Astrocyte (in vitro differentiated cells and primary cell): Measurements from ENCODE around the gene OR2T12. TPM values are rescaled to one million over a fixed set of nuclear protein-coding genes. Genes with fewer than 3 reads are reported as not detected.

Source experiments
- DNase-seq: peaks from one replicate; pipeline ENCODE4 v3.0.0-alpha.2; 2010; ENCODE audit warnings: low read depth
- FAIRE-seq: peaks from 2 replicates; lab custom pipeline; 2011; peaks lifted over from hg19 to GRCh38; lab: Jason Lieb, UNC
- H2AFZ ChIP-seq: 2 replicates; pipeline ENCODE4 v1.6.0; 2012; ENCODE audit warnings: low read depth, low read length, inconsistent platforms
- H3K27ac ChIP-seq: 2 replicates; pipeline ENCODE4 v1.5.1; 2011; ENCODE audit warnings: low read depth, low read length, inconsistent platforms
- H3K27me3 ChIP-seq: 2 replicates; pipeline ENCODE4 v1.6.0; 2011; ENCODE audit warnings: low read length, inconsistent platforms; ENCODE audit not compliant: insufficient read depth
- H3K36me3 ChIP-seq: 2 replicates; pipeline ENCODE4 v1.5.1; 2011; ENCODE audit warnings: low read length, inconsistent platforms; ENCODE audit not compliant: insufficient read depth
- H3K4me1 ChIP-seq: 2 replicates; pipeline ENCODE4 v1.5.1; 2011; ENCODE audit warnings: low read length, inconsistent platforms; ENCODE audit not compliant: insufficient read depth
- H3K4me2 ChIP-seq: 2 replicates; pipeline ENCODE4 v1.6.0; 2012; ENCODE audit warnings: low read length, inconsistent platforms
- H3K4me3 ChIP-seq: 2 replicates; pipeline ENCODE4 v1.5.1; 2011; ENCODE audit warnings: low read depth, mild to moderate bottlenecking, low read length, inconsistent platforms; ENCODE audit not compliant: insufficient read depth
- H3K79me2 ChIP-seq: 2 replicates; pipeline ENCODE4 v1.6.0; 2012; ENCODE audit warnings: mild to moderate bottlenecking, low read length, inconsistent platforms; ENCODE audit not compliant: insufficient read depth
- H3K9ac ChIP-seq: 2 replicates; pipeline ENCODE4 v1.6.0; 2012; ENCODE audit warnings: mild to moderate bottlenecking, low read length, inconsistent platforms
- H3K9me3 ChIP-seq: 2 replicates; pipeline ENCODE4 v1.5.1; 2012; ENCODE audit warnings: low read depth, mild to moderate bottlenecking, low read length, inconsistent platforms; ENCODE audit not compliant: insufficient read depth
- H4K20me1 ChIP-seq: 2 replicates; pipeline ENCODE4 v1.6.0; 2012; ENCODE audit warnings: low read length, inconsistent platforms; ENCODE audit not compliant: insufficient read depth
- H3K27ac Mint-ChIP-seq: one replicate; pipeline ENCODE4 v1.8.0; 2021; ENCODE audit warnings: mild to moderate bottlenecking, mixed read lengths; ENCODE audit not compliant: unreplicated experiment
- H3K27me3 Mint-ChIP-seq: one replicate; pipeline ENCODE4 v1.8.0; 2021; ENCODE audit warnings: low read depth, mixed read lengths; ENCODE audit not compliant: unreplicated experiment
- H3K36me3 Mint-ChIP-seq: one replicate; pipeline ENCODE4 v1.8.0; 2021; ENCODE audit warnings: low read depth, mixed read lengths; ENCODE audit not compliant: unreplicated experiment
- H3K4me1 Mint-ChIP-seq: one replicate; pipeline ENCODE4 v1.8.0; 2021; ENCODE audit warnings: low read depth, mixed read lengths; ENCODE audit not compliant: unreplicated experiment
- H3K4me3 Mint-ChIP-seq: one replicate; pipeline ENCODE4 v1.8.0; 2021; ENCODE audit warnings: mild to moderate bottlenecking, moderate library complexity, mixed read lengths; ENCODE audit not compliant: unreplicated experiment
- H3K9me3 Mint-ChIP-seq: one replicate; pipeline ENCODE4 v1.8.0; 2021; ENCODE audit warnings: mild to moderate bottlenecking, mixed read lengths; ENCODE audit not compliant: unreplicated experiment
- EZH2 ChIP-seq: IDR thresholded peaks from 2 replicates; pipeline ENCODE4 v1.6.1; 2012; ENCODE audit warnings: mild to moderate bottlenecking, low read length, inconsistent platforms; ENCODE audit not compliant: insufficient read depth
- total RNA-seq: library from RNA; stranded (reverse); gene quantifications from 2 replicates; pipeline ENCODE4 v1.2.1, GENCODE V29; 2021
- TF ChIP-seq, protein P1 (sequence below): IDR thresholded peaks from 2 replicates; pipeline ENCODE4 v1.5.1; 2011; ENCODE audit warnings: low read depth, mild to moderate bottlenecking, inconsistent platforms, low read length, moderate library complexity; ENCODE audit not compliant: insufficient read depth

Gene OR2T12
- total RNA-seq, 1 donor from 2014 or later: not detected

DNA sequence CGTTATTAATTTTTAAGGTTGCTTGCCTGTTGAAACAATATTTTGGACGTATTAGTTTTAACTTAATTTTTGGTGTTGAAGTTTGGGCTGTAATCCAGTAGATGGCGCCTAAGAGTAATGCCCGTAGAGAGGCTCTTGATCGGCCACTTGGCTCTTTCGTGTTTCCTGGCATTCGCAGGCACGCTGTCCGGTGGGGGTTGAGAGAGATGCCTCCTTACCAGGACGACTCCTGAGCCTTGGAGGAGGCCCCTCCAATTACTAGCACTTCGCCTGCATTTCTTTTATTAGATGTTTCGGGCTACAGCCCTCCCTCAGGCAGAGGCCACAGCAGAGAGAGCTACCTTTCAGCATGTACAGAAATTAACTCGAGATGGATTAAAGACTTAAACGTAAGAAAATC, 60.0 kb downstream of the OR2T12 start:
- no peak overlapping the region for H3K9ac ChIP-seq
- Mint-ChIP-seq H3K9me3 (peaks cover 6% of the 10 kb centered on the region), H3K36me3 (no peaks in the 10 kb centered on the region)

More for the DNA sequence above, 60.0 kb downstream of the OR2T12 start:
- Histone ChIP-seq H3K4me3 (no peak overlapping the region), H3K4me1 (no peaks in the 10 kb centered on the region), H3K27ac (no peak overlapping the region), H2AFZ (no peak overlapping the region), H3K79me2 (no peaks in the 10 kb centered on the region), H3K36me3 (no peaks in the 10 kb centered on the region), H3K9me3 (no peaks in the 10 kb centered on the region), H4K20me1 (no peaks in the 10 kb centered on the region), H3K4me2 (no peak overlapping the region), H3K27me3 (no peaks in the 10 kb centered on the region)
- no peak for DNase-seq
- TF ChIP-seq EZH2: no peak
- TF ChIP-seq, protein P1, sequence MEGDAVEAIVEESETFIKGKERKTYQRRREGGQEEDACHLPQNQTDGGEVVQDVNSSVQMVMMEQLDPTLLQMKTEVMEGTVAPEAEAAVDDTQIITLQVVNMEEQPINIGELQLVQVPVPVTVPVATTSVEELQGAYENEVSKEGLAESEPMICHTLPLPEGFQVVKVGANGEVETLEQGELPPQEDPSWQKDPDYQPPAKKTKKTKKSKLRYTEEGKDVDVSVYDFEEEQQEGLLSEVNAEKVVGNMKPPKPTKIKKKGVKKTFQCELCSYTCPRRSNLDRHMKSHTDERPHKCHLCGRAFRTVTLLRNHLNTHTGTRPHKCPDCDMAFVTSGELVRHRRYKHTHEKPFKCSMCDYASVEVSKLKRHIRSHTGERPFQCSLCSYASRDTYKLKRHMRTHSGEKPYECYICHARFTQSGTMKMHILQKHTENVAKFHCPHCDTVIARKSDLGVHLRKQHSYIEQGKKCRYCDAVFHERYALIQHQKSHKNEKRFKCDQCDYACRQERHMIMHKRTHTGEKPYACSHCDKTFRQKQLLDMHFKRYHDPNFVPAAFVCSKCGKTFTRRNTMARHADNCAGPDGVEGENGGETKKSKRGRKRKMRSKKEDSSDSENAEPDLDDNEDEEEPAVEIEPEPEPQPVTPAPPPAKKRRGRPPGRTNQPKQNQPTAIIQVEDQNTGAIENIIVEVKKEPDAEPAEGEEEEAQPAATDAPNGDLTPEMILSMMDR: peak; percentile 41
- H3K27ac Mint-ChIP-seq: no peak overlapping the region
- no peak overlapping the region for H3K4me3 Mint-ChIP-seq
- FAIRE-seq: no peak
- H3K4me1 Mint-ChIP-seq: no peaks in the 10 kb centered on the region
- no peaks in the 10 kb centered on the region for H3K27me3 Mint-ChIP-seq

Other genes starting within 250 kb of the OR2T12 start
- gene OR2L13, start 208.2 kb downstream of the OR2T12 start, total RNA-seq: not detected in 2 replicates
- not detected in 2 replicates for gene OR2M5, start 158.3 kb downstream of the OR2T12 start, total RNA-seq
- not detected in 2 replicates for gene OR2M2, start 128.6 kb downstream of the OR2T12 start, total RNA-seq
- not detected in 2 replicates for gene OR2M3, start 106.2 kb downstream of the OR2T12 start, total RNA-seq
- gene OR2M4, start 72.0 kb downstream of the OR2T12 start, total RNA-seq: not detected in 2 replicates
- not detected in 2 replicates for gene OR2T33, start 25.4 kb downstream of the OR2T12 start, total RNA-seq
- gene OR2M7, start 21.1 kb upstream of the OR2T12 start, total RNA-seq: not detected in 2 replicates
- not detected in 2 replicates for gene OR14C36, start 45.4 kb upstream of the OR2T12 start, total RNA-seq
- gene OR2T4, start 58.2 kb upstream of the OR2T12 start, total RNA-seq: not detected in 2 replicates
- not detected in 2 replicates for gene OR2T6, start 72.3 kb upstream of the OR2T12 start, total RNA-seq
- not detected in 2 replicates for gene OR2T1, start 99.6 kb upstream of the OR2T12 start, total RNA-seq
- not detected in 2 replicates for gene OR2T2, start 142.2 kb upstream of the OR2T12 start, total RNA-seq
- not detected in 2 replicates for gene OR2T3, start 169.9 kb upstream of the OR2T12 start, total RNA-seq
- gene OR2T5, start 185.2 kb upstream of the OR2T12 start, total RNA-seq: not detected in 2 replicates
- not detected in 2 replicates for gene OR2G6, start 204.6 kb upstream of the OR2T12 start, total RNA-seq